HG03521 (cell line): ENCODE measurements around the gene ROS1.

Experiments used
- ATAC-seq: cut with Tn5 transposase; IDR thresholded peaks from one replicate; pipeline ENCODE4 v1.9.1; 2021; ENCODE audit warnings: mild to moderate bottlenecking, moderate library complexity; ENCODE audit not compliant: unreplicated experiment

ROS1 gene

GRCh38 chr6:117311726-117312125 lies 114.0 kb downstream of the ROS1 start:
- ATAC-seq: no peak

- ATAC-seq: no peak
Observed at GRCh38 chr6:117311310-117311709, 114.4 kb downstream of the ROS1 start.

GRCh38 chr6:117309611-117310010 lies 116.1 kb downstream of the ROS1 start:
- no peak for ATAC-seq

GRCh38 chr6:117309069-117309468 lies 116.7 kb downstream of the ROS1 start:
- ATAC-seq: no peak

GRCh38 chr6:117307655-117308054 lies 118.1 kb downstream of the ROS1 start:
- no peak for ATAC-seq

- no peak for ATAC-seq
Observed at GRCh38 chr6:117306227-117306790, 119.4 kb downstream of the ROS1 start.

GRCh38 chr6:117304446-117304845 lies 121.3 kb downstream of the ROS1 start:
- ATAC-seq: no peak

GRCh38 chr6:117303323-117303722 lies 122.4 kb downstream of the ROS1 start:
- ATAC-seq: no peak

GRCh38 chr6:117298941-117299340 lies 126.8 kb downstream of the ROS1 start:
- ATAC-seq: no peak

- ATAC-seq: no peak
Observed at GRCh38 chr6:117290173-117290846, 135.4 kb downstream of the ROS1 start.

GRCh38 chr6:117288083-117288715 lies 137.5 kb downstream of the ROS1 start:
- ATAC-seq: no peak

GRCh38 chr6:117280922-117281321 lies 144.8 kb downstream of the ROS1 start:
- no peak for ATAC-seq

GRCh38 chr6:117276778-117277316 lies 148.9 kb downstream of the ROS1 start:
- no peak for ATAC-seq

GRCh38 chr6:117275711-117276110 lies 150.0 kb downstream of the ROS1 start:
- ATAC-seq: no peak

- ATAC-seq: no peak
Observed at GRCh38 chr6:117275205-117275604, 150.5 kb downstream of the ROS1 start.

- ATAC-seq: no peak
Observed at GRCh38 chr6:117272891-117273290, 152.9 kb downstream of the ROS1 start.

- ATAC-seq: no peak
Observed at GRCh38 chr6:117272032-117272866, 153.5 kb downstream of the ROS1 start.

GRCh38 chr6:117270843-117271507 lies 154.8 kb downstream of the ROS1 start:
- no peak for ATAC-seq

- no peak for ATAC-seq
Observed at GRCh38 chr6:117270055-117270842, 155.5 kb downstream of the ROS1 start.

- ATAC-seq: no peak
Observed at GRCh38 chr6:117269638-117270054, 156.1 kb downstream of the ROS1 start.
